LNCAP (cell line): ENCODE measurements around the gene WDR7.

ENCODE experiments used
- CTCF ChIP-seq: fragments of 450-650 bp; IDR thresholded peaks from 2 replicates; pipeline ENCODE4 v1.5.1; 2017; ENCODE audit warnings: mild to moderate bottlenecking

The WDR7 gene

GRCh38 chr18:56678836-56679565 lies 27.8 kb downstream of the WDR7 start:
- no peak for TF ChIP-seq CTCF

DNA sequence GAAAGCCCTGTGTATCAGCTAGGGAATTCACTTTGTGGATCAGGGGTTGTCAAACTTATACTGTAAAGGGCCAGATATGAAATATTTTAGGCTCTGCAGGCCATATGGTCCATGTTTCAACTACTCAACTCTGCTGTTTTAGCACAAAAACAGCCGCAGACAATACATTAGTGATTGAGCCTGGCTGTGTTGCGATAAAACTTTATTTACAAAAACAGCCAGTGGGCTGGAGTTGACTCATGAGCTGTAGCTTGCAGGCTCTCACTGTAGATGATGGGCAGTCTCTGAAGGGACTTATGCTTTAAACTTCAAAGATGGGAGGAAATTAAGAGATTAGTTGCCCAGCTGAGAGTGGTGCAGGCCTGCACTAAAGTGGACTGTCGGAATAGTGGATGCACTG lies 33.1 kb downstream of the WDR7 start:
- no peak for TF ChIP-seq CTCF

- TF ChIP-seq CTCF = no peak
These were observed 40.4 kb downstream of the WDR7 start for GRCh38 chr18:56691530-56691929.

- TF ChIP-seq CTCF = no peak
These were observed 45.8 kb downstream of the WDR7 start for GRCh38 chr18:56696966-56697365.

- peak; percentile 61 for TF ChIP-seq CTCF
These were observed 51.8 kb downstream of the WDR7 start for GRCh38 chr18:56702946-56703345.

DNA sequence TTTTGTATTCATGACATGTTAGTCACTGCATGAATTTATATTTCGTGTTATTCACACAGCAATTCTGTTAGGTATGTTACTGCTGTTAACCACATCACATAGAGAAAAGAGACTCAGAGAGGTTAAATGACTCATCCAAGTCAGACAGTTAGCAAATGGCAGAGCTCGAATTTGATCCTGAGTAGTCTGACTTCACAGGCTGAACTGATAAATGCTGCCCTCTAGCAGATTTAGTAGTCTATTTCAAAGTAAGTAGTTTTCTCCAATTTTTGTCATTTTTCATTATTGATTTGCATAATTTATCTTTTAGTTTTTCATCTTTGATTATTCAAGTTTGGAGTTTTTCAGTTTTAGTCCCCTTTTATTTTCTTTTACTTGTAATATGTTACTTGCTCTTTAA lies 58.3 kb downstream of the WDR7 start:
- peak; percentile 42; the same call in 1 of the 2 replicates for TF ChIP-seq CTCF

- no peak for TF ChIP-seq CTCF
These were observed 60.7 kb downstream of the WDR7 start for GRCh38 chr18:56711708-56712445.
